Stimulated activated CD8-positive, alpha-beta memory T cell treated with anti-CD3 and anti-CD28 coated beads, Interleukin-15, amount 100 ng/mL, for 24 hours (primary cell): Measurements from ENCODE around the gene ITPRID2.
"Not testable (repeated sequence)": the region's sequence is repeated elsewhere in the genome, so short reads cannot be mapped to it uniquely, and the experiment has no call there.

ENCODE experiments used
- DNase-seq: peaks from one replicate; pipeline ENCODE4 v3.0.0-alpha.2; 2020; ENCODE audit warnings: low read depth

ITPRID2 gene

DNA sequence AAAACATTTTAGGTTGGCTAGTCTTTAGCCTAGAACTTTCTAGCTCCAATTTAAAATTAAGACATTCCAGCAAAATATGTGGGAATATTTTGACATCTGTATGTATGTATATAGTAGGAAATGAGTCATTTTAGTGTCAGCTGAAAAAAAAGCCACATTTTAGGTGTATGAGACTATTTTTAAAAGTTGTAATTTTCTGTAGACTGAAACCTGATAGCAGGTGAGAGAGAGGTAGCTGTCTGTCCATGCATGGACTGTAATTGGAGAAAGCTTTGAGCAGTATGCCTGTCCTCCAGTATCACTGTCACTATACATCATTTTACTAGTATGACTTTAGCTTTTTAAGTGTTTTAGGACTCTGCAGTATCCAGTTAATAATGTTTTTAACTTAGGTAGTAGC, 68.0 kb downstream of the ITPRID2 start:
- no peak for DNase-seq

DNA sequence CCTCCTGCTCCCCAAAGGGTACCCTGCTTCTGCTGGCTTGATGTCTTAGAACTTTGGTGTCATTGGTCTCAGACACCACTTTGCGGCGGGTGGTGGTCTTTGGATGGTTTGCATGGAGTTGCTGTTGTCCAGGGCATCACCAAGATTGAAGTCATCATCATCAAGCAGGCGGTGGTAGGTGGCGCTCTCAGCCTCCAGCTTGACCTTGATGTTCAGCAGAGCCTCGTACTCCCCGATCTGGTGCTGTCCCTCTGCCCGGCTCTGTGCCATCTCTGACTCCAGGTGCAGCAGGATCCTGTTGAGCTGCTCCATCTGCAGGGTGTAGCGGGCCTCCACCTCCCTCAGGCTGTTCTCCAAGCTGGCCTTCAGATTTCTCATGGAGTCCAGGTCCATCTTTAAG, 69.6 kb downstream of the ITPRID2 start:
- DNase-seq: not testable (repeated sequence)

DNA sequence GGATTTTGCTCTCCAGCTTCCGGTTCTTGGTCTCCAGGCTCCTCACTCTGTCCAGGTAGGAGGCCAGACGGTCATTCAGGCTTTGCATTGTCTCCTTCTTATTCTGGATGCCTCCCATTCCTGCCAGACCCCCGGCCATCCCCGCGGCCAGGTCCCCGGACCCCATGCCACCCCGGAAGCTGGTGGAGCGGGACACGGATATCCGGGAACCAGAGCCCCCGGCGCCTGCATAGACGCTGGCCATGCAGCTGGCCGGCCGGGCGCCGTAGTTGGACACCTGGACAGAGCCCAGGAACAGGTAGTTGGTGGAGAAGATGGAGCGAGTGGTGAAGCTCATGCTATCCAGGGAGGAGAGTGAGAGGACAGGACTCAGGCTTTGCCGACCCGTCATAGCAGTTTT, 70.6 kb downstream of the ITPRID2 start:
- DNase-seq: no peak

DNA sequence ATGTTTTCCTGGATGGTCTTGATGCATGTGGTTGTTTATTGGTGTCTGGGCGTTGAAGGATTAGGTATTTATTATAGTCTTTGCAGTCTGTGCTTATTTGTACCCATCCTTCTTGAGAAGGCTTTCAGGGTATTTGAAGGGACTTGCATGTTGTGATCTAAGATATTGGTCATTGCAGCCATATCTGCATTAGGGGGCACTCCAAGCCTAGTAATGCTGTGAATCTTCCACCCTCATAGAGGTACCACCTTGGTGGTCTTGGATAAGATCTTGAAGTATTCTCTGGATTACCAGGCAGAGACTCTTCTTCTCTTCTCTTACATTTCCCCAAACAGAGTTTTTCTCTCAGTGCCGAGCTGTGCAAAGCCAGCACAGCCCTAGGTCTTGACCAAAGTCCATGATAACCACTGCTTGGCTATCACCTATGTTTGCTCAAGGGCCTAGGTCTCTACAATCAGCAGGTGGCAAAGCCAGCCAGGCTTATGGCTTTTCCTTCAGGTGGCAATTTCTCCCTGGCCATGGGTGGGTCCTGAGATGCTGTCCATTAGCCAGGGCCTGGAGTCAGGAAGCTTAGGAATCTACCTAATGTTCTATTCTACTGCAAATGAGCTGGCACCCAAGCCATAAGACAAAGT, 78.7 kb downstream of the ITPRID2 start:
- DNase-seq: no peak

DNA sequence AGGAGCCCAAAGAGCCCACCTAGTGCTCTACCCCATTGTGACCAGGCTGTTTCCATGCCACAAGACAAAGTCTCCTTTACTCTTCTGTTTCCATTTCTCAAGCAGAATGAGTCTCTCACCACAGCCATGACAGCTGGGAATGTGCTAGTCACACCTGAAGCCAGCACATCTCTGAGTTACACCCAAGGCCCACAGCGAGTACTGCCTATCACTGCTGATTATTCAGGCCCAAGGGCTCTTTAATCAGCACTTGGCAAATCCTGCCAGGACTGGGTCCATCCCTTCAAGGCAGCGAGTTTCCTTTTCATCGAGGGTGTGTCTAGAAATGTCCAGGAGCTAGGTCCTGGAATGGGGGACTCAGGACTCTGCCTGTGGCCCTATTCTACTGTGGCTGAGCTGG, 79.5 kb downstream of the ITPRID2 start:
- no peak for DNase-seq

DNA sequence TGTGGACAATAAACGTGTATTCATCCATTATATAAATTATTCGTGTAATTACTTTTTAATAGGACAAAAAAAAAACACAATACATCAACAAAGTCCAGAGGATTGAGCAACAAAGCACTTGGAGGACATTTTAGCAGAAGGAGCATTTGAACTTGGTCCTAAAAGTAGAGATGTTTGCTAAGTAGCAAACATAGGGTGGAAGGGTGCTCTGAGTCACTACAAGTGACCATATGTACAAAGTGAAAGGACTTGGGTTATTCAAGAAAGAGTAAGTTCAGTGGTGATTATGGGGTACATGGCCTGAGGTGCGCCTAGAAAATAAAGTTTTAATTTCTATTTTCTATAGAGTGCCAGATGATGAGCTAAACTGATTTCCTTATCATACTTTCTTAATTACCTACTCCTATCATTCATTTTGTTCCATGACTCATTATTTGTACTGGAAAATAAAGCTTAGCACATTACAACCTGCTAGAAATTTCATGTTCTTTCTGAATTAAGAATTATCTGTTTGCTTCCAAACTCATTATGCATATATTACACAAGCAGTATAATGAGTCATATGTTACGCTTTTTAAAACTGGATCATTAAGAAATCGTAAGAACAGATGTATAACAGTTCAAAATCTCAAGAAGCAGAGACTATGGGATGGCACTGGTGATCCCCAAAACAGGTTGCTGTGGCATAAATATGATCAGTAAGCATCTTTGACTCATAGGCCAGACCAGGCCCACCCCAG, 81.1 kb downstream of the ITPRID2 start:
- no peak for DNase-seq

DNA sequence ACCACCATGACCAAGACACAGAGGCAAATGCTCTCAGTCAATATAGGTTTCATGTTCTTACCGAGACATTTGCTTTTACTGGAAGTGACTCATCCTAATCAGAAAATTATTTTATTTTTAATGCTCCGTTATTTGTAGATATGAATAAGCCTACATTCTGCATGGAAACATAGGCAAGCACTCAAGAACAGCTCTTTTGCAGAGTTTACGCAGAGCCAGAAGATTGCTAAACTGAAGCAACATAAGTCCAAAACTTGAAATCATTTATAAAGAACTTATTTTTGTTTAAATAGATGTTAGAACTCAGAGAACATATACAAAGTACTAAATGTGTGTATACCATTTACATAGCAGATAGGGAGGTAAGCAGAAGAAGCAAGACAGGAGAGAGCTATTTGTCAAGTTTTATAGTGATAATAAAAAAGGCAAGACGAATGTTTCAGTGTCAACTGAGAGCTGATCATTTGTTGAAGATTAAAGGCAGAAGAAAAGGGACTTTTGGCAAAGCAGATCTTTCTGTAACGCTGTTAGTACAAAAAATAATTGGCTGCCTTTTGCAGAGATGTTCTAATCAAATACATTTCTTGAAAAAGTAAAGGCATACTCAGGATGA, 81.7 kb downstream of the ITPRID2 start:
- DNase-seq: no peak

DNA sequence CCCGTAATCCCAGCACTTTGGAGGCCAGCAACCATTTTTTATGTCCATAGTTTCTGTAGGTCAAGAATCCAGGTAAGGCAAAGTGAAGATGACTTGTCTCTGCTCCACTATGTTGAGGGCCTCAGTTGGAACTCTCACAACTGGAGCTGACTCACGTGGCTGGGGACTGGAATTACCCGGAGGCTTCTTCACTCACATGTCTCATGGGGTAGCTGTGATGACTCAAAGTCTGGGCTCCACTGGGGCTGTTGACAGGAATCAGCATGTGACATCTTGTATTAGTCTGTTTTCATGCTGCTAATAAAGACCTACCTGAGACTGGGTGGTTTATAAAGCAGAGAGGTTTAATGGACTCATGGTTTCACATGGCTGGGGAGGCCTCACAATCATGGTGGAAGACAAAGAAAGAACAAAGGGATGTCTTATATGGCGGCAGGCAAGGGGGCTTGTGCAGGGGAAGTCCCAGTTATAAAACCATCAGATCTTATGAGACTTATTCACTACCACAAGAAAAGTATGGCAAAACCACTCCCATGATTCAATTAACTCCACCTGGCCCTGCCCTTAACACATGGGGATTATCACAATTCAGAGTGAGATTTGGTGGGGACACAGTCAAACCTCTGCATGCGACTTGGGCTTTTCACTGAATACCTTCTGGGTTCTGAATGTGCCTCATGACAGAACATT, 86.3 kb downstream of the ITPRID2 start:
- DNase-seq: no peak

DNA sequence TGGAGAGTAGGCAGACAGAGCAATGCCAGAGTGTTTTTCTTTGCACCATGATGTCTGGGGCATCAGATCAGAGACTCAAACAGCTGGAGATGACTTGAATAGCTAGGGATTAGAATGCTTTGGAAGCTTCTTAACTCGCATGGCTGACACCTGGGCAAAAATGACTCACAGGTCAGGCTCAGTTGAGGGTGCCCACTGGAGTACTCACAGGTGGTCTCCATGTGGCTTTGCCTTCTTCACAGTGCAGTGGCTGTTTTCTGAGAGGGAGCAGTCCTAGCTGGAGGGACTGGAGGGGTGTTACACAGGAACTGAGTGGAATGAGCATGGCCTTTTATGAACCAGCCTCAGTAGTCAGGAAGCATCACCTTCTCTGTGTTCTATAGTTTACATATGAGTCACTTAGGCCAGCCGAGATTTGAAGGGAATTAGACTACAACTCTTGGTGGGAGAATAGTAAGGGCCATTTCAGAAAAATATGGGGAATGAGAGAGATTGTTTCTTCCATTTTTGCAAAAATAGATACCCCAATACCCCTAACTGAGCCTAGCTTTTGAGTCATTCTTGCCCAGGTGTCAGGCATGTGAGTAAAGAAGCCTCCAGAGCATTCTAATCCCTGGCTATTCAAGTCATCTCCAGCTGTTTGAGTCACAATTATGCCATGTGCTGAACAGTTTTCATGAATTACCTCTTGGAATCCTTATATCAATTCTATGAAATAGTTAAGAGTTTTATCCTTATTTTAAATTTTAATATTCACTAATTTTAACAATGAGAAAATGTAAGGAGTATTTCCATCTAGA, 87.0 kb downstream of the ITPRID2 start:
- DNase-seq: no peak
